Heart left ventricle (tissue), 16 donors: Measurements from ENCODE around the gene MRPS35. TPM values are rescaled to one million over a fixed set of nuclear protein-coding genes. Genes with fewer than 3 reads are reported as not detected.

Source experiments
- ATAC-seq, 4 donors: fragments of 200-7000 bp; cut with Tn5 transposase; one replicate each; pipeline ENCODE4 v1.9.1; 2020 to 2022; ENCODE audit warnings: moderate library complexity in 4 of 4, mild to moderate bottlenecking in 3 of 4, moderate number of reproducible peaks in 1 of 4
- DNase-seq, 5 donors: peaks; one replicate each; pipeline ENCODE4 v3.0.0-alpha.2; 2020
- H3K27ac ChIP-seq, 12 donors: fragments of 200-600 bp; sonication (generic) in 4 of 12; one replicate each; pipeline versions ENCODE4 v1.5.0 to v1.8.0; 2016 to 2022; ENCODE audit warnings: mild to moderate bottlenecking in 2 of 12
- H3K27me3 ChIP-seq, 9 donors: fragments of 200-600 bp; sonication (generic) in 2 of 9; one replicate each; pipeline versions ENCODE4 v1.5.1 to v1.8.0; 2016 to 2022; ENCODE audit warnings: mild to moderate bottlenecking in 3 of 9
- H3K36me3 ChIP-seq, 9 donors: fragments of 200-600 bp; sonication (generic) in 2 of 9; one replicate each; pipeline versions ENCODE4 v1.5.0 to v1.8.0; 2018 to 2022; ENCODE audit warnings: mild to moderate bottlenecking in 2 of 9
- H3K4me1 ChIP-seq, 12 donors: fragments of 200-600 bp; sonication (generic) in 4 of 12; one replicate each; pipeline versions ENCODE4 v1.5.0 to v1.8.0; 2016 to 2022; ENCODE audit warnings: mild to moderate bottlenecking in 3 of 12
- H3K4me3 ChIP-seq, 12 donors: fragments of 200-600 bp; sonication (generic) in 4 of 12; one replicate each; pipeline versions ENCODE4 v1.5.0 to v1.8.0; 2017 to 2022; ENCODE audit warnings: mild to moderate bottlenecking in 9 of 12, moderate library complexity in 4 of 12
- H3K9me3 ChIP-seq, 12 donors: fragments of 200-600 bp; sonication (generic) in 4 of 12; one replicate each; pipeline versions ENCODE4 v1.5.0 to v1.8.0; 2016 to 2022; ENCODE audit warnings: mild to moderate bottlenecking in 1 of 12
- POLR2A ChIP-seq, 2 donors: fragments of 450-650 bp; IDR thresholded peaks; one replicate each; pipeline ENCODE4 v1.6.1; 2017; ENCODE audit warnings: antibody characterized with exemption in 2 of 2, mild to moderate bottlenecking in 2 of 2, moderate library complexity in 2 of 2
- WGBS, 4 donors: extraction: QIAGEN DNeasy Blood & Tissue Kit in 2 of 4; methylation state at CpG; one replicate each; pipeline versions ENCODE4 v1.1.5 to v1.1.7; 2013 to 2018; 5-methylcytosine and 5-hydroxymethylcytosine counted together
- intact Hi-C, 10 donors: fragments of 100-400 bp; cut with DNase I; formaldehyde crosslinking; loops; one replicate each; pipeline versions ENCODE4 v1.11.1 to v1.14.2; 2022
- polyA plus RNA-seq, 2 donors: library from polyadenylated mRNA; stranded (reverse); fragments of 200-250 nt; gene quantifications; one replicate each; pipeline ENCODE4 v1.2.3, GENCODE V29; 2013
- total RNA-seq, 9 donors: library from RNA; depleted of rRNA in 2 of 9; stranded (reverse); fragments of >200 nt in 2 of 9; fragmentation: NEBNext Ultra II Directional in 3 of 9; extraction: Animal tissue kit (Norgen Biotek cat#: 25700) in 3 of 9; gene quantifications; one replicate each; pipeline versions ENCODE4 v1.1.0 to v1.2.4, GENCODE V29; 2016 to 2023
- TF ChIP-seq, protein P1 (sequence below), 12 donors: fragments of 200-600 bp; sonication (generic) in 4 of 12; IDR thresholded peaks; one replicate each; pipeline versions ENCODE4 v1.5.0 to v1.8.0; 2018 to 2022; ENCODE audit warnings: antibody characterized with exemption in 12 of 12, mild to moderate bottlenecking in 5 of 12
- donor health status: ischemic (EF 13 %, LVEDD 7.1; RV severe dilation, severe dysfunction).
- donor health status: healthy with polysubstance abuse.
- donor health status: DM: no; HTN: yes; CAD: no.
- donor health status: DM: no; HTN: no; CAD: no.
- donor health status: ischemic (EF 25% LVEDD 6.9; RV normal size, moderate dysfunction).
- donor health status: ischemic (EF 25% LVEDD 5.7; RV mildly dilated, moderate dysfunction).
- donor health status: healthy.
- donor health status: DM: yes; HTN: yes; CAD: no.
- donor health status: ischemic (EF 35%, LVEDD 5.7; RV mildly dilated, moderate dysfunction).
- donor health status: nonischemic (EF 11% LVEDD 7.7; RV severe dilation, severe dysfunction).
- donor health status: DM: yes; HTN: yes; CAD: no.
- donor health status: PGD.
- donor health status: ischemic (EF 29% LVEDD 5.4; RV normal size, mild dysfunction).
- donor health status: nonischemic (EF 23%, LVEDD 6.1; RV moderate dilation, normal function).

MRPS35 gene
- total and polyA plus RNA-seq, 11 donors: 39.8 to 94.1 (median 59.6) TPM

DNA sequence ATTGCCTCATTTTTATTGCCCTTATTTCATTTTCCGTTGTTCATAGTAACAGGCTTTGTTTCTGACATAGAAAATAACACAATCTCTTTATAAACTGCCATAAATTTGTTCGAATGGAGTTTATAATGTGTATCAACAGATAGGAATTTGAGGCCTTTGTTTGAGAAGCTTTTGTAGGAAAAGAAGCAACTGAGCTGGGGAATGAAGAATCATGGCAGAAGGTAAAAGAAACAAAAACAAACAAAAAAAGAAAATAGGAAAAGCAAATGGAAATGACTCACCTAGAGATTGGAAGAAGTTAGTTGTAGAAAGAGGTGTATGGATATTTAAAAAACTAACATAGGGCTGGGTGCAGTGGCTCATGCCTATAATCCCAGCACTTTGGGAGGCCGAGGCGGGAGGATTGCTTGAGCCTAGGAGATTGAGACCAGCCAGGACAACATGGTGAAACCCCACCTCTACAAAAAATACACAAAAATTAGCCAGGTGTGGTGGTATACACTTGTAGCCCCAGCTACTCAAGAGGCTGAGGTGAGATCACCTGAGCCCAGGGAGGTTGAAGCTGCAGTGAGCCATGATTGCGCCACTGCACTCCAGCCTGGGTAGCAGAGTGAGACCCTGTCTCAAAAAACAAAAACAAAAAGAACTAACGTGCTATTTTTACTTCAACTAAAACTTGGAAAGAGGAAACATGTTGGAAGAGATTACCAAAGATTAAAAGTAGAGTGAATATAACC, 14.9 kb upstream of the MRPS35 start:
- Histone ChIP-seq H3K27ac (no peak overlapping the region), H3K27me3 (no peaks in the 10 kb centered on the region), H3K9me3 (no peaks in the 10 kb centered on the region), H3K36me3 (peaks cover 0 to 75% (median 62%) of the 10 kb centered on the region in 9 donors), H3K4me1 (no peaks in the 10 kb centered on the region), H3K4me3 (no peak overlapping the region)
- TF ChIP-seq, protein P1, sequence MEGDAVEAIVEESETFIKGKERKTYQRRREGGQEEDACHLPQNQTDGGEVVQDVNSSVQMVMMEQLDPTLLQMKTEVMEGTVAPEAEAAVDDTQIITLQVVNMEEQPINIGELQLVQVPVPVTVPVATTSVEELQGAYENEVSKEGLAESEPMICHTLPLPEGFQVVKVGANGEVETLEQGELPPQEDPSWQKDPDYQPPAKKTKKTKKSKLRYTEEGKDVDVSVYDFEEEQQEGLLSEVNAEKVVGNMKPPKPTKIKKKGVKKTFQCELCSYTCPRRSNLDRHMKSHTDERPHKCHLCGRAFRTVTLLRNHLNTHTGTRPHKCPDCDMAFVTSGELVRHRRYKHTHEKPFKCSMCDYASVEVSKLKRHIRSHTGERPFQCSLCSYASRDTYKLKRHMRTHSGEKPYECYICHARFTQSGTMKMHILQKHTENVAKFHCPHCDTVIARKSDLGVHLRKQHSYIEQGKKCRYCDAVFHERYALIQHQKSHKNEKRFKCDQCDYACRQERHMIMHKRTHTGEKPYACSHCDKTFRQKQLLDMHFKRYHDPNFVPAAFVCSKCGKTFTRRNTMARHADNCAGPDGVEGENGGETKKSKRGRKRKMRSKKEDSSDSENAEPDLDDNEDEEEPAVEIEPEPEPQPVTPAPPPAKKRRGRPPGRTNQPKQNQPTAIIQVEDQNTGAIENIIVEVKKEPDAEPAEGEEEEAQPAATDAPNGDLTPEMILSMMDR (IDR thresholded peaks at IDR 0.05): no peak
- no peak for TF ChIP-seq POLR2A (IDR thresholded peaks at IDR 0.05)
- 89 to 92% (median 90%) methylated on average over 6 of the region's 6 CpGs for WGBS, 4 donors
- DNase-seq: no peak
- intact Hi-C loops: loop anchor here in 1 of 10 donors (10.0 kb wide), 1 partner anchor 381 kb away; no protein-coding TSS in a partner anchor
- ATAC-seq: no peak

DNA sequence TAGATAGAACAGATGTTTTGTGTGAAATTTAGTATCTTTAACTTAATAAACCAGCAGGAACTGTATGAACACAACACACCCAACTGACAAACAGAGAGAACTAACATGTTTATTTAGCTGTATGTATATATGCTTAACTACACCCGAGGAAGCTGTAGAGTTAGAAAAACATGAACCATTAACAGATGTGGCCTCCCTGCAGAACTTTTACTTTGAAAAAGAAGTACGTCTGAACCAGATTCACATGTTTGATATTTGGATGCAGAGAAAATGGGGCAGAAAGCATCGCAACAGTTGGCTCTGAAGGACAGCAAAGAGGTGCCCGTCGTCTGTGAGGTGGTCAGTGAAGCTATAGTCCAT, 14.4 kb upstream of the MRPS35 start, which contains the start of gene REP15:
Gene REP15, plus strand, starts transcription at position 155 of the 360 bp plus-strand sequence. Its CDS starts 116 bp downstream, at position 271.
- Histone ChIP-seq H3K27ac (no peak within 1 kb of the TSS), H3K27me3 (no peaks in the 10 kb centered on the region), H3K36me3 (peaks cover 0 to 69% (median 57%) of the 10 kb centered on the region in 9 donors), H3K4me3 (no peak within 1 kb of the TSS), H3K4me1 (no peaks in the 10 kb centered on the region), H3K9me3 (no peaks in the 10 kb centered on the region)
- ATAC-seq (no peak), DNase-seq (no peak)
- intact Hi-C loops: loop anchor here in 1 of 10 donors (10.0 kb wide), 1 partner anchor 381 kb away; no protein-coding TSS in a partner anchor
- WGBS, 4 donors: 75 to 84% (median 79%) methylated on average over 5 of the region's 5 CpGs
- TF ChIP-seq, protein P1 (IDR thresholded peaks at IDR 0.05): no peak
- no peak for TF ChIP-seq POLR2A (IDR thresholded peaks at IDR 0.05)

DNA sequence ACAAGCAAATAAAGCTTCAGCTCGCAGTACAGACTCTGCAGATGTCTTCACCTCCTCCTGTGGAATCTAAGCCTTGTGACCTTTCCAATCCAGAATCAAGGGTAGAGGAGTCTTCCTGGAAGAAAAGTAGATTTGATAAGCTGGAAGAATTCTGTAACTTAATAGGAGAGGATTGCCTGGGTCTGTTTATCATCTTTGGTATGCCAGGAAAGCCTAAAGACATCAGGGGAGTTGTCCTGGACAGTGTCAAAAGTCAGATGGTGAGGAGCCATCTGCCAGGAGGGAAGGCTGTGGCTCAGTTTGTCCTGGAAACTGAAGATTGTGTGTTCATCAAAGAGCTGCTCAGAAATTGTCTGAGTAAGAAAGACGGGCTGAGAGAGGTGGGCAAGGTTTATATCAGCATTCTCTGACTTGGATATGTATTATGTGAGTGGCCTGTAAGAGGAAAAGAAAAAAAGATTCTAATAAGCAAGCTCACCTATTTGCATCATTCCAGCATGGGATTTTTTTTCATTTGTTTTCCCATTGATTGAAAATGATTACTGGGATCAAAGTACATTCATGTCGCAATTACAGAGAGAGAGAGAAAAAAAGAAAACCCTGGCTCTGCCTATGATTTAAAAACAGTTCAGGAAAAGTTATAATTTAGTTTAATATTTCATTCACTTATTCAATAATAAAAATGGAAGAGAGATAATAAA, 13.6 kb upstream of the MRPS35 start:
- intact Hi-C loops: loop anchor here in 1 of 10 donors (10.0 kb wide), 1 partner anchor 382 kb away; no protein-coding TSS in a partner anchor
- WGBS, 4 donors: 78 to 91% (median 83%) methylated on average over 3 of the region's 3 CpGs

More for the DNA sequence above, 13.6 kb upstream of the MRPS35 start:
- Histone ChIP-seq H3K9me3 (no peaks in the 10 kb centered on the region), H3K27me3 (no peaks in the 10 kb centered on the region), H3K36me3 (peaks cover 0 to 62% (median 49%) of the 10 kb centered on the region in 9 donors), H3K27ac (no peak overlapping the region), H3K4me3 (no peak overlapping the region), H3K4me1 (no peaks in the 10 kb centered on the region)
- TF ChIP-seq, protein P1 (IDR thresholded peaks at IDR 0.05): no peak
- TF ChIP-seq POLR2A (IDR thresholded peaks at IDR 0.05): no peak
- no peak for DNase-seq
- peak in 1 of 4 donors; percentile 20 for ATAC-seq
